Naive B cell (primary cell): Measurements from ENCODE around the gene PCDH9. TPM values are rescaled to one million over a fixed set of nuclear protein-coding genes. Genes with fewer than 3 reads are reported as not detected.

ENCODE experiments used
- ATAC-seq, 2 donors: fragments of 150-1000 bp; cut with Tn5 transposase; 2 replicates each; pipeline ENCODE4 v1.10.0; 2021; ENCODE audit warnings: low read depth in 2 of 2, mild to moderate bottlenecking in 2 of 2, moderate library complexity in 2 of 2
- DNase-seq: peaks from one replicate; pipeline ENCODE4 v3.0.0; 2022
- H3K27ac Mint-ChIP-seq, 6 donors: one replicate each; pipeline ENCODE4 v1.8.0; 2020 to 2022; ENCODE audit warnings: mild to moderate bottlenecking in 6 of 6, mixed read lengths in 6 of 6, moderate library complexity in 5 of 6, inconsistent platforms in 2 of 6
- H3K27me3 Mint-ChIP-seq, 3 donors: one replicate each; pipeline ENCODE4 v1.8.0; 2021 to 2022; ENCODE audit warnings: mixed read lengths in 3 of 3, mild to moderate bottlenecking in 1 of 3
- H3K36me3 Mint-ChIP-seq, 2 donors: one replicate each; pipeline ENCODE4 v1.8.0; 2020 to 2022; ENCODE audit warnings: mixed read lengths in 2 of 2, inconsistent platforms in 1 of 2, mild to moderate bottlenecking in 1 of 2
- H3K4me1 Mint-ChIP-seq, 3 donors: one replicate each; pipeline ENCODE4 v1.8.0; 2020 to 2022; ENCODE audit warnings: mixed read lengths in 3 of 3, inconsistent platforms in 1 of 3, mild to moderate bottlenecking in 1 of 3, moderate library complexity in 1 of 3
- H3K4me3 Mint-ChIP-seq, 8 donors: one replicate each; pipeline ENCODE4 v1.8.0; 2020 to 2022; ENCODE audit warnings: mild to moderate bottlenecking in 8 of 8, mixed read lengths in 8 of 8, moderate library complexity in 8 of 8, inconsistent platforms in 2 of 8
- H3K9me3 Mint-ChIP-seq, 7 donors: one replicate each; pipeline ENCODE4 v1.8.0; 2020 to 2022; ENCODE audit warnings: mixed read lengths in 7 of 7, mild to moderate bottlenecking in 5 of 7, inconsistent platforms in 2 of 7, moderate library complexity in 1 of 7
- polyA plus RNA-seq, 6 donors: library from polyadenylated mRNA; unstranded; fragments of 300-500 nt; fragmentation: Illumina TruSeq; gene quantifications; one replicate each; pipeline ENCODE4 v1.2.3, GENCODE V29; 2021; ENCODE audit warnings: low read depth in 6 of 6

PCDH9 gene
- polyA plus RNA-seq, 6 donors from 2014 or later: 49.9 to 70.2 (median 57.2) TPM

DNA sequence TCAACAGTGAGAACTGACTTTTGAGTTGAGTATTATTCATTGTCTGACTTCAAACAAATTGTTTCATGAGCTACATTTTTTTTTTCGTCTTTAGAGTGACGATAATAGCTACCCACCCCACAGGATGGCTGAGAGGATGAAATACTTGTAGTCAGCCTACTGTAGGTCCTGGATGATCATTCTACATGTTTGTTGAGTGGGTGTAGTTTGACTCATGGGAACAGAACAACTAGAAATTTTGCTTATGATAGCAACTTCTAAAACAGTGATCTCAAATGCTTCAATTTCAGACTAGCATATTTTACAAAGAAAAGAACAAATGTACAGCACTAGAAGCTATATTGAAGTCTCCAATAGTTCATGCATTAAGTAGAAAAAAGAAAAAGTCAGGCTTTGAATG is 651.8 kb downstream of the PCDH9 start:
- no peaks in the 10 kb centered on the region for H3K4me1 Mint-ChIP-seq
- H3K27me3 Mint-ChIP-seq: no peaks in the 10 kb centered on the region
- no peak overlapping the region for H3K27ac Mint-ChIP-seq
- no peaks in the 10 kb centered on the region for H3K36me3 Mint-ChIP-seq
- H3K9me3 Mint-ChIP-seq: no peaks in the 10 kb centered on the region
- DNase-seq: no peak
- no peak for ATAC-seq
- H3K4me3 Mint-ChIP-seq: no peak overlapping the region

GRCh38 chr13:66577358-66577757 is 652.8 kb downstream of the PCDH9 start:
- Mint-ChIP-seq H3K36me3 (no peaks in the 10 kb centered on the region), H3K4me3 (no peak overlapping the region), H3K27me3 (no peaks in the 10 kb centered on the region), H3K27ac (no peak overlapping the region), H3K4me1 (no peaks in the 10 kb centered on the region), H3K9me3 (no peaks in the 10 kb centered on the region)
- ATAC-seq (no peak), DNase-seq (no peak)

DNA sequence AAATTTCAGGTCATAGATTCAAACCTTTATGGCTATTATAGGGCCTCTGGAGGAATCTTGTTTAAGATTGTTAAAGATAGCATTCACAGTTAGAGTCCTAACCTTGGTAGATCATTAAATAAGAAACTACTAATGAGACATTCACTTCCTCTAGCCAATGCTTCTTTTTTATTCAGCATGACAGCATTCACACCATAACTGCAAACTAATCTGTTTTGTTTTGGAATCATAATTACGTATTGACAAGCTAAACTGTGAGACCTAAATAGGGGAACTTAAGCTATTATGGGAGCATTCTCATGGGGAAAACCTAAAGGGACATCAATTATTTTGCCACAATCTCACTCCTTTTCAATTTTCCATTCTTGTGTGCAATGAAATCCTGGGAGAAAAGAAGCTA is 653.8 kb downstream of the PCDH9 start:
- no peak for ATAC-seq
- DNase-seq: no peak
- Mint-ChIP-seq H3K4me3 (no peak overlapping the region), H3K27ac (no peak overlapping the region), H3K9me3 (no peaks in the 10 kb centered on the region), H3K27me3 (no peaks in the 10 kb centered on the region), H3K4me1 (no peaks in the 10 kb centered on the region), H3K36me3 (no peaks in the 10 kb centered on the region)

GRCh38 chr13:66574606-66575005 is 655.5 kb downstream of the PCDH9 start:
- H3K4me1 Mint-ChIP-seq: no peaks in the 10 kb centered on the region
- ATAC-seq: no peak
- no peak for DNase-seq
- H3K36me3 Mint-ChIP-seq: no peaks in the 10 kb centered on the region
- H3K4me3 Mint-ChIP-seq: no peak overlapping the region
- no peaks in the 10 kb centered on the region for H3K9me3 Mint-ChIP-seq
- no peaks in the 10 kb centered on the region for H3K27me3 Mint-ChIP-seq
- H3K27ac Mint-ChIP-seq: no peak overlapping the region

- Mint-ChIP-seq H3K9me3 (no peaks in the 10 kb centered on the region), H3K27ac (no peak overlapping the region), H3K4me3 (no peak overlapping the region), H3K27me3 (no peaks in the 10 kb centered on the region), H3K4me1 (no peaks in the 10 kb centered on the region), H3K36me3 (no peaks in the 10 kb centered on the region)
- no peak for ATAC-seq
- no peak for DNase-seq
Observed at GRCh38 chr13:66567899-66568612, 662.1 kb downstream of the PCDH9 start.

DNA sequence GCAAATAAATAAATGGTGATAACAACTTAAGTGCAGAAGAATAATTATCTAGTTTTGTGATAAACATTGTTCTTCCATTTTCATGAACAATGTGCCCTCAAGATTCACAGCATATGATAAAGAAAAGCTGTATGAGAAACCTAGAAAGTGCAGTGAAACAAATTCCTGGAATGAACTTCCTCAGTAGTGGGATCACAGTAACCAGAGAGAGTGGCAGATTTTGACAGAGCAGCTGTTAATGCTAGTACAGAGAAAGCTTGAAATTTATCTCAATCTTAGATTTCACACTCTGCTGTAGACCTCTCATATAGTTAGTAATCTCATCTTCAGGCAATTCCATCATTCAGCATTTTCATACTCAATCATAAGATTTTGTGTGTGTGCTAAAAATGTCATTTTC is 664.9 kb downstream of the PCDH9 start:
- no peaks in the 10 kb centered on the region for H3K27me3 Mint-ChIP-seq
- H3K9me3 Mint-ChIP-seq: peaks cover 0 to 8% (median 5%) of the 10 kb centered on the region in 7 donors
- no peak overlapping the region for H3K27ac Mint-ChIP-seq
- ATAC-seq (no peak), DNase-seq (no peak)
- peaks cover 0 to 5% of the 10 kb centered on the region in 2 donors for H3K36me3 Mint-ChIP-seq
- no peak overlapping the region for H3K4me3 Mint-ChIP-seq
- H3K4me1 Mint-ChIP-seq: no peaks in the 10 kb centered on the region

GRCh38 chr13:66563076-66563475 is 667.1 kb downstream of the PCDH9 start:
- Mint-ChIP-seq H3K27me3 (no peaks in the 10 kb centered on the region), H3K9me3 (peaks cover 0 to 8% (median 5%) of the 10 kb centered on the region in 7 donors), H3K27ac (no peak overlapping the region), H3K4me3 (no peak overlapping the region), H3K36me3 (peaks cover 0 to 5% of the 10 kb centered on the region in 2 donors), H3K4me1 (peaks cover 0 to 7% (median 3%) of the 10 kb centered on the region in 3 donors)
- ATAC-seq (no peak), DNase-seq (no peak)

DNA sequence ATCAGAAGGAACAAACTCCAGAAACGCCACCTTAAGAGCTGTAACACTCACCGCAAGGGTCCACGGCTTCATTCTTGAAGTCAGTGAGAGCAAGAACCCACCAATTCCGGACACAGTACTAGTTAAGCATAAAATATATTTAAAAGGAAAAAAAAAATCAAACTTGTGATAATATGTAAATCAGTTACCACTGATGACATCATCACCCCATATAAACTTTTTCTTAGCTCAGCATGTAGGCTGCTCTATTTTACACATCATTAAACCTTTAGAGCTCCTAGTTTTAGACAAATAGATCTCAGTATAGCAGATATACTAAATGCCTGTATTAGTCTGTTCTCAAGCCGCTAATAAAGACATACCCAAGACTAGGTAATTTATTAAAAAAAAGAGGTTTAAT is 668.1 kb downstream of the PCDH9 start:
- Mint-ChIP-seq H3K36me3 (peaks cover 0 to 5% of the 10 kb centered on the region in 2 donors), H3K27me3 (no peaks in the 10 kb centered on the region), H3K4me1 (peaks cover 0 to 7% (median 3%) of the 10 kb centered on the region in 3 donors), H3K4me3 (no peak overlapping the region), H3K27ac (peak overlapping the region in 1 of 6 donors; percentile 66), H3K9me3 (peaks cover 0 to 8% (median 5%) of the 10 kb centered on the region in 7 donors)
- ATAC-seq (no peak), DNase-seq (no peak)

DNA sequence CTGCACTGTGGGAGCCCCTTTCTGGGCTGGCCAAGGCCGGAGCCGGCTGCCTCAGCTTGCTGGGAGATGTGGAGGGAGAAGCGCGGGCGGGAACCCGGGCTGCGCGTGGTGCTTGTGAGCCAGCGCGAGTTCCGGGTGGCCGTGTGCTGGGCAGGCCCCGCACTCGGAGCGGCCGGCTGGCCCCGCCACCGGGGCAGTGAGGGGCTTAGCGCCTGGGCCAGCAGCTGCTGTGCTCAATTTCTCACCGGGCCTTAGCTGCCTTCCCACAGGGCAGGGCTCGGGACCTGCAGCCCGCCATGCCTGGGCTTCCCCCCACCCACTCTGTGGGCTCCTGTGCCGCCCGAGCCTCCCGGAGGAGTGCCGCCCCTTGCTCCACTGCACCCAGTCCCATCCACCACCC is 669.1 kb downstream of the PCDH9 start:
- ATAC-seq: no peak
- Mint-ChIP-seq H3K36me3 (peaks cover 0 to 5% of the 10 kb centered on the region in 2 donors), H3K27ac (no peak overlapping the region), H3K4me3 (no peak overlapping the region), H3K27me3 (no peaks in the 10 kb centered on the region), H3K4me1 (peaks cover 0 to 7% (median 3%) of the 10 kb centered on the region in 3 donors), H3K9me3 (peaks cover 0 to 8% (median 5%) of the 10 kb centered on the region in 7 donors)
- no peak for DNase-seq

DNA sequence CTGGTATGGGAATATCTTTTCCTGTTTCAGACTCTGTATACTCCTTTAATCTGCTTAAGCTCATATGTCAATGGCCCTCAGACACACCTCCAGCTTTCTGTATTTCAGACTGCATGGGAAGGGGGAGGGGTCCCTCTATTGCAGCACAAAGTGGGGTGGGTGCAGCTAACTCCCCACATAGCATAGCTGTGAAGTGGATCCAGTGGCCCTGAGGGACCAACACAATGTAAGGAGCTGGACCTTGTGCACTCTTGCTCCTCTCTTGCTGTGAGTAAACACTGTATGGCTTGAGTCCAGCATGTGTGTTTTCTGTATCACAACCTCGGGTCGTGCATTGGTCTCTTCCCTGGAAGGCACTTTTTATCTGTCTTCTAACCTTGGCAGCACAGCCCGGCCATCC is 669.9 kb downstream of the PCDH9 start:
- ATAC-seq (no peak), DNase-seq (no peak)
- peaks cover 0 to 7% (median 3%) of the 10 kb centered on the region in 3 donors for H3K4me1 Mint-ChIP-seq
- H3K4me3 Mint-ChIP-seq: no peak overlapping the region
- H3K36me3 Mint-ChIP-seq: peaks cover 0 to 5% of the 10 kb centered on the region in 2 donors
- no peaks in the 10 kb centered on the region for H3K27me3 Mint-ChIP-seq
- peak overlapping the region in 1 of 6 donors; percentile 56 for H3K27ac Mint-ChIP-seq
- H3K9me3 Mint-ChIP-seq: peaks cover 0 to 8% (median 5%) of the 10 kb centered on the region in 7 donors

- H3K9me3 Mint-ChIP-seq: peaks cover 0 to 8% (median 5%) of the 10 kb centered on the region in 7 donors
- H3K27ac Mint-ChIP-seq: no peak overlapping the region
- no peak overlapping the region for H3K4me3 Mint-ChIP-seq
- H3K4me1 Mint-ChIP-seq: peaks cover 0 to 7% (median 3%) of the 10 kb centered on the region in 3 donors
- no peak for DNase-seq
- no peaks in the 10 kb centered on the region for H3K27me3 Mint-ChIP-seq
- ATAC-seq: no peak
- peaks cover 0 to 5% of the 10 kb centered on the region in 2 donors for H3K36me3 Mint-ChIP-seq
Observed at GRCh38 chr13:66559093-66559492, 671.0 kb downstream of the PCDH9 start.

DNA sequence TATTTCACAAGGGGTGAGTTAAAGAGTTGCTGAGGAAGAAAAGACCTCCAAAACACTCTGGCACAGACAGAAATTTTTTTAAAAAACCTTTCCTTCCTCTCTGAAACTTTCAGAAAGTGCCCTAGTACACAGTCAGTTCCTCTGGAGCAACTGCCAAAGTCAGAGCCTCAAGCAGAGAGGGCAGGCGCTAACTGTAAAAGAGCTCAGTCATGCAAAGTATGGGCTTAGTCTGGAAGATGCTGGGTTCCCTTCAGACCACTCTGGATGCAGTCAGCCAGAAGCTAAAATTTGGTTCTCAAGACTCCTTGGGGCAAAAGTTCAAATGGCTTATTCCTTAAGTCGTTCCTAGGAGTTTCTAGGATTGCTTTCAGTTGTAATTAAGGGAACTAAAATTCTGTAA is 671.6 kb downstream of the PCDH9 start:
- Mint-ChIP-seq H3K27me3 (no peaks in the 10 kb centered on the region), H3K36me3 (peaks cover 0 to 5% of the 10 kb centered on the region in 2 donors), H3K27ac (peak overlapping the region in 2 of 6 donors; percentile 7 to 56), H3K9me3 (peaks cover 0 to 8% (median 5%) of the 10 kb centered on the region in 7 donors), H3K4me3 (no peak overlapping the region), H3K4me1 (peaks cover 0 to 7% (median 3%) of the 10 kb centered on the region in 3 donors)
- DNase-seq (no peak), ATAC-seq (no peak)

DNA sequence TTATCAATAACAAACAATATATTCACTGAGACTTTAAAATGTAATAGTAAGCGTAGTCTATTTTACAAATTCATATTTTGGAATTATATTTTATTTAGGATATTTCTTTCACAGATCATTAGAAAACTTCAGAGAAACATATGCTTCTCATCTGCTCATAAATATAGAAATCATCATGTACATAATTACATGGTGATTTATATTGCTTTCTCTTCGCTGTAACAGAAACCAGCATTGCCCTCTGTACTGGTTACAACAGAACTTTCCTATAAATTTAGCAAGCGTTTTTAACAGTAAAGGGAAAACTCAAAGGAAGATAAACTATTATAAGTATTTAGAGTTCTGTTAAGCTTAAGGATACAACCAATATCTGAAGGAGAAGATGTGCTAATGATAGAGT is 672.8 kb downstream of the PCDH9 start:
- Mint-ChIP-seq H3K4me1 (peaks cover 0 to 7% (median 3%) of the 10 kb centered on the region in 3 donors), H3K4me3 (no peak overlapping the region), H3K27me3 (no peaks in the 10 kb centered on the region), H3K36me3 (peaks cover 0 to 2% of the 10 kb centered on the region in 2 donors), H3K9me3 (peaks cover 0 to 5% (median 1%) of the 10 kb centered on the region in 7 donors), H3K27ac (no peak overlapping the region)
- ATAC-seq (no peak), DNase-seq (no peak)

- no peak overlapping the region for H3K4me3 Mint-ChIP-seq
- no peak for ATAC-seq
- H3K27me3 Mint-ChIP-seq: no peaks in the 10 kb centered on the region
- no peaks in the 10 kb centered on the region for H3K9me3 Mint-ChIP-seq
- no peak for DNase-seq
- no peaks in the 10 kb centered on the region for H3K36me3 Mint-ChIP-seq
- H3K4me1 Mint-ChIP-seq: peaks cover 0 to 7% (median 3%) of the 10 kb centered on the region in 3 donors
- no peak overlapping the region for H3K27ac Mint-ChIP-seq
Observed at GRCh38 chr13:66556306-66556705, 673.8 kb downstream of the PCDH9 start.
